ENCODE measurements around the gene TH.

Gene TH

GRCh38 chr11:2196970-2197770 is 25.6 kb upstream of the TH start:
- in situ Hi-C loops (cut with MboI; ENCODE audit: low sequenced_read_pairs), result loop anchor here (25.0 kb wide), 1 partner anchor 215 kb away; the partner anchor contains the start of gene TSSC4

GRCh38 chr11:2195756-2196088 is 24.1 kb upstream of the TH start:
- in situ Hi-C loops (cut with MboI; ENCODE audit: low sequenced_read_pairs), result loop anchor here (25.0 kb wide), 1 partner anchor 217 kb away; the partner anchor contains the start of gene TSSC4

GRCh38 chr11:2194877-2195755 is 23.5 kb upstream of the TH start:
- in situ Hi-C loops (cut with MboI; ENCODE audit: low sequenced_read_pairs), result loop anchor here (25.0 kb wide), 1 partner anchor 217 kb away; the partner anchor contains the start of gene TSSC4

- in situ Hi-C loops (cut with MboI; ENCODE audit: low sequenced_read_pairs), result loop anchor here (25.0 kb wide), 1 partner anchor 218 kb away; the partner anchor contains the start of gene TSSC4
Measured at GRCh38 chr11:2193888-2194595, 22.4 kb upstream of the TH start.

- in situ Hi-C loops (cut with MboI; ENCODE audit: low sequenced_read_pairs), result loop anchor here (25.0 kb wide), 1 partner anchor 219 kb away; the partner anchor contains the start of gene TSSC4
Measured at GRCh38 chr11:2193099-2193887, 21.7 kb upstream of the TH start.

GRCh38 chr11:2192435-2192834 is 20.8 kb upstream of the TH start:
- in situ Hi-C loops (cut with MboI; ENCODE audit: low sequenced_read_pairs), result loop anchor here (25.0 kb wide), 1 partner anchor 220 kb away; the partner anchor contains the start of gene TSSC4

- in situ Hi-C loops (cut with MboI; ENCODE audit: low sequenced_read_pairs), result loop anchor here (25.0 kb wide), 1 partner anchor 220 kb away; the partner anchor contains the start of gene TSSC4
Measured at GRCh38 chr11:2191883-2192282, 20.3 kb upstream of the TH start.

GRCh38 chr11:2190657-2191471 is 19.2 kb upstream of the TH start:
- in situ Hi-C loops (cut with MboI; ENCODE audit: low sequenced_read_pairs), result loop anchor here (25.0 kb wide), 1 partner anchor 221 kb away; the partner anchor contains the start of gene TSSC4

- in situ Hi-C loops (cut with MboI; ENCODE audit: low sequenced_read_pairs), result loop anchor here (25.0 kb wide), 1 partner anchor 222 kb away; the partner anchor contains the start of gene TSSC4
Measured at GRCh38 chr11:2189938-2190656, 18.5 kb upstream of the TH start.

GRCh38 chr11:2188745-2189144 is 17.1 kb upstream of the TH start:
- in situ Hi-C loops (cut with MboI; ENCODE audit: low sequenced_read_pairs), result loop anchor here (25.0 kb wide), 1 partner anchor 224 kb away; the partner anchor contains the start of gene TSSC4

GRCh38 chr11:2187280-2187707 is 15.7 kb upstream of the TH start:
- in situ Hi-C loops (cut with MboI; ENCODE audit: low sequenced_read_pairs), result loop anchor here (25.0 kb wide), 1 partner anchor 225 kb away; the partner anchor contains the start of gene TSSC4

GRCh38 chr11:2186669-2187279 is 15.2 kb upstream of the TH start:
- in situ Hi-C loops (cut with MboI; ENCODE audit: low sequenced_read_pairs), result loop anchor here (25.0 kb wide), 1 partner anchor 226 kb away; the partner anchor contains the start of gene TSSC4

GRCh38 chr11:2185324-2186085 is 13.9 kb upstream of the TH start:
- in situ Hi-C loops (cut with MboI; ENCODE audit: low sequenced_read_pairs), result loop anchor here (25.0 kb wide), 1 partner anchor 227 kb away; the partner anchor contains the start of gene TSSC4

GRCh38 chr11:2182692-2183474 is 11.3 kb upstream of the TH start:
- in situ Hi-C loops (cut with MboI; ENCODE audit: low sequenced_read_pairs), result loop anchor here (25.0 kb wide), 1 partner anchor 229 kb away; the partner anchor contains the start of gene TSSC4

- in situ Hi-C loops (cut with MboI; ENCODE audit: low sequenced_read_pairs), result loop anchor here (25.0 kb wide), 1 partner anchor 230 kb away; the partner anchor contains the start of gene TSSC4
Measured at GRCh38 chr11:2182075-2182474, 10.5 kb upstream of the TH start.

Data from HL-60/S4 treated with phorbol 12-myristate 13-acetate at 8.2 ng/mL for 4 days and 3 days (cell line).